OCI-M2 (cell line): ENCODE data around the gene TOR2A.

Source experiments
- DNase-seq: peaks from one replicate; lab custom pipeline; 2025; ENCODE audit not compliant: unreplicated experiment; lab: John Stamatoyannopoulos, UW

The TOR2A gene

GRCh38 chr9:127744398-127745110 lies 9.5 kb upstream of the TOR2A start:
- no peak for DNase-seq

GRCh38 chr9:127742435-127743088 lies 7.5 kb upstream of the TOR2A start:
- DNase-seq = no peak

- DNase-seq = no peak
Observed at GRCh38 chr9:127741831-127742434, 6.8 kb upstream of the TOR2A start.

- DNase-seq = no peak
Observed at GRCh38 chr9:127739614-127740330, 4.7 kb upstream of the TOR2A start.

GRCh38 chr9:127738666-127739065 lies 3.6 kb upstream of the TOR2A start:
- no peak for DNase-seq

GRCh38 chr9:127735530-127736185 lies 564 bp upstream of the TOR2A start:
- no peak for DNase-seq

GRCh38 chr9:127734247-127734746 lies 797 bp downstream of the TOR2A start:
- no peak for DNase-seq

- DNase-seq = no peak
Observed at GRCh38 chr9:127733614-127734013, 1.5 kb downstream of the TOR2A start.

- DNase-seq = no peak
Observed at GRCh38 chr9:127732444-127732843, 2.6 kb downstream of the TOR2A start.

- no peak for DNase-seq
Observed at GRCh38 chr9:127731938-127732337, 3.2 kb downstream of the TOR2A start.

- DNase-seq = no peak
Observed at GRCh38 chr9:127730799-127731410, 4.2 kb downstream of the TOR2A start.

GRCh38 chr9:127730262-127730661 lies 4.8 kb downstream of the TOR2A start:
- no peak for DNase-seq

GRCh38 chr9:127729522-127730256 lies 5.4 kb downstream of the TOR2A start:
- no peak for DNase-seq

- DNase-seq = no peak
Observed at GRCh38 chr9:127728808-127729207, 6.3 kb downstream of the TOR2A start.

GRCh38 chr9:127726871-127727270 lies 8.2 kb downstream of the TOR2A start:
- DNase-seq = no peak

GRCh38 chr9:127724012-127724411 lies 11.1 kb downstream of the TOR2A start:
- DNase-seq = no peak

GRCh38 chr9:127723444-127723843 lies 11.7 kb downstream of the TOR2A start:
- DNase-seq = no peak

GRCh38 chr9:127723013-127723412 lies 12.1 kb downstream of the TOR2A start:
- DNase-seq = no peak

- DNase-seq = no peak
Observed at GRCh38 chr9:127722055-127722745, 12.9 kb downstream of the TOR2A start.
